ENCODE measurements around the gene DRAM1.

The DRAM1 gene

GRCh38 chr12:101839324-101840283 is 37.8 kb upstream of the DRAM1 start:
- H3K27ac ChIP-seq: no peak overlapping the region
- TF ChIP-seq CTCF (conservative IDR thresholded peaks at IDR 0.05): peak; percentile 97

GRCh38 chr12:101841069-101841468 is 36.3 kb upstream of the DRAM1 start:
- no peak for TF ChIP-seq CTCF (conservative IDR thresholded peaks at IDR 0.05)
- H3K27ac ChIP-seq: no peak overlapping the region

GRCh38 chr12:101845137-101845711 is 32.2 kb upstream of the DRAM1 start:
- TF ChIP-seq CTCF (conservative IDR thresholded peaks at IDR 0.05): no peak
- no peak overlapping the region for H3K27ac ChIP-seq

GRCh38 chr12:101847325-101847724 is 30.1 kb upstream of the DRAM1 start:
- no peak overlapping the region for H3K27ac ChIP-seq
- no peak for TF ChIP-seq CTCF (conservative IDR thresholded peaks at IDR 0.05)

- no peak for TF ChIP-seq CTCF (conservative IDR thresholded peaks at IDR 0.05)
- no peak overlapping the region for H3K27ac ChIP-seq
Observed at GRCh38 chr12:101850199-101850598, 27.2 kb upstream of the DRAM1 start.

- no peak overlapping the region for H3K27ac ChIP-seq
- no peak for TF ChIP-seq CTCF (conservative IDR thresholded peaks at IDR 0.05)
Observed at GRCh38 chr12:101852998-101853397, 24.4 kb upstream of the DRAM1 start.

- TF ChIP-seq CTCF (conservative IDR thresholded peaks at IDR 0.05): no peak
- H3K27ac ChIP-seq: no peak overlapping the region
Observed at GRCh38 chr12:101854747-101855146, 22.6 kb upstream of the DRAM1 start.
